Measurements from ENCODE around the gene RFX4.

GRCh38 chr12:106625976-106626375 lies 43.2 kb downstream of the RFX4 start:
- TF ChIP-seq EZH2 (IDR thresholded peaks at IDR 0.05) (no peak), POLR2AphosphoS5 (IDR thresholded peaks at IDR 0.05; ENCODE audit: borderline replicate concordance, low read depth, low read length) (no peak), FOXP2 (optimal IDR thresholded peaks at IDR 0.05; ENCODE audit: control extremely low read depth, extremely low read length, insufficient read depth) (no peak)

Measured in SK-N-MC (cell line).